Activated CD4-positive, alpha-beta T cell treated with anti-CD3 and anti-CD28 coated beads, Interleukin-2, amount 10 ng/mL, durations not matched to agents 24 days and 14 days (primary cell): Measurements from ENCODE around the gene RNF152. TPM values are rescaled to one million over a fixed set of nuclear protein-coding genes. Genes with fewer than 3 reads are reported as not detected.

Experiments used
- DNase-seq: peaks from one replicate; pipeline ENCODE4 v3.0.0; 2022
- H3K27ac Mint-ChIP-seq: one replicate; pipeline ENCODE4 v1.8.0; 2022; ENCODE audit warnings: mild to moderate bottlenecking, mixed read lengths
- H3K27me3 Mint-ChIP-seq: one replicate; pipeline ENCODE4 v1.8.0; 2022; ENCODE audit warnings: mixed read lengths
- H3K36me3 Mint-ChIP-seq: one replicate; pipeline ENCODE4 v1.8.0; 2022; ENCODE audit warnings: low read depth, mild to moderate bottlenecking, mixed read lengths
- H3K4me1 Mint-ChIP-seq: one replicate; pipeline ENCODE4 v1.8.0; 2021; ENCODE audit warnings: mixed read lengths
- H3K4me3 Mint-ChIP-seq: one replicate; pipeline ENCODE4 v1.8.0; 2022; ENCODE audit warnings: mild to moderate bottlenecking, moderate library complexity, mixed read lengths
- H3K9me3 Mint-ChIP-seq: one replicate; pipeline ENCODE4 v1.8.0; 2021; ENCODE audit warnings: mixed read lengths
- intact Hi-C: fragments of 100-400 bp; cut with micrococcal nuclease; formaldehyde crosslinking; loops from one replicate; pipeline ENCODE4 v1.15.1; 2023
- total RNA-seq: library from RNA; stranded (reverse); gene quantifications from 2 replicates; pipeline ENCODE4 v1.2.3, GENCODE V29; 2022

RNF152 gene
- total RNA-seq, 1 donor from 2014 or later = 0.37 TPM

DNA sequence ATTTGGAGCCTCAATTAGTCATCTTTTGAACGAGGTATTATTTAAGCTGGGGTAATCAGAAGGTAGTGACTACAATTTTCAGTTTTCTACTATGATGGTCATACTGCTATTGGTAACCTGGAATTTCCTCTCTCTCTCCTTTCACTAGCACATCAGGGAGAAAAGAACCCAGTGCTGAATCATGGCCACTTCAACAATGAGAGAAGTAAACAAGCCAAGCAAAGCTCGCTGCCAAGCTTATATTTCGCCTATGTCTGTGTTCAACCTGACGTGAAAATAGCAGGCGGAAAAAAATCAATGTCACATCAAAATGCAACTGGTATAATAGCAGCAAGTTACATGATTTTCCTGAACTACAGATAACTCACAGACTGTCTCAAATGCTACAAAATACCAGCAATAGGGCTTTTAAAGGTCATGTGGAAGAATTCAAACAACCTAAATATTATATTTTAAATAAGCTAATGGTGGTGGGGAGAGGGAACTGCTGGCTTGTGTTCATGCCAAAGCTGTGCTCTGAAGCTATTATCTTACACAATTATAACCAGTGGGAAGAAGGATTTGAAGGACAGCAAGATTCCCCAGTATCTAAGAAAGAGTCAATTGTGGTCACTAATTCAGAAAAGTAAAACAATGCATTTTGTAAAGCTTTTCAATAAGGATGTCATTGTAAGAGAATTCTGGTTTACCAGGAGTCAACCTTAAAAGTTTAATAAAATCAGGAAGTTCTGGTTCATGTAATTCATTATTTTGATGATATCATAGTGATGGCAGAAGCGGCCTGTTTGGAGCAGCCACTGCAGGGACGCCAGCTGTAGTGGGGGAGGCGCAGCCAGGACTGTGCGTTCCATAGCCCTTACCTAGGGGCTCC lies 38.0 kb downstream of the RNF152 start:
- H3K4me1 Mint-ChIP-seq = no peaks in the 10 kb centered on the region
- no peak overlapping the region for H3K27ac Mint-ChIP-seq
- H3K4me3 Mint-ChIP-seq = no peak overlapping the region
- intact Hi-C loops = no loop called here
- no peaks in the 10 kb centered on the region for H3K9me3 Mint-ChIP-seq
- peaks cover 11% of the 10 kb centered on the region for H3K27me3 Mint-ChIP-seq
- no peak for DNase-seq
- no peaks in the 10 kb centered on the region for H3K36me3 Mint-ChIP-seq

DNA sequence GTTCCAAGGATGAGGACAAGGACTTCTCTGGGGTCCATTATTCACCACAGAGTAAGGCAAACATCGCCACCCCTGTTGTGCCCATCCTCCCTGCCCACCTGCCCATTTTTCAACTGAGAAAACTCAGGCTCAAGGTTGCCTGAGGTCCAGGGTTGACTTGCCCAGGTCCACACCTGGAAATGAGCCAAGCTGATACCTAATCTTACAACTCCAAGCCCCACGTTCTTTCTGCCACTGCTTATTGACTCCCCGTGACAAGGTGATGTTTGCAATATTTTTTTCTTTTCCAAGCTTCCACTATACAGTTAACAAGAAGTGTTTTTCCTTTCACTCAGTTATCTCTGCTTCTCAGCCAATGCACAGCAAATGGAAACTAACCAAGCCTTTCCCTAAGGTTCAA lies 39.0 kb downstream of the RNF152 start:
- intact Hi-C loops = no loop called here
- no peaks in the 10 kb centered on the region for H3K36me3 Mint-ChIP-seq
- H3K4me3 Mint-ChIP-seq = no peak overlapping the region
- DNase-seq = no peak
- no peaks in the 10 kb centered on the region for H3K4me1 Mint-ChIP-seq
- H3K9me3 Mint-ChIP-seq = no peaks in the 10 kb centered on the region
- H3K27me3 Mint-ChIP-seq = peaks cover 9% of the 10 kb centered on the region
- no peak overlapping the region for H3K27ac Mint-ChIP-seq

DNA sequence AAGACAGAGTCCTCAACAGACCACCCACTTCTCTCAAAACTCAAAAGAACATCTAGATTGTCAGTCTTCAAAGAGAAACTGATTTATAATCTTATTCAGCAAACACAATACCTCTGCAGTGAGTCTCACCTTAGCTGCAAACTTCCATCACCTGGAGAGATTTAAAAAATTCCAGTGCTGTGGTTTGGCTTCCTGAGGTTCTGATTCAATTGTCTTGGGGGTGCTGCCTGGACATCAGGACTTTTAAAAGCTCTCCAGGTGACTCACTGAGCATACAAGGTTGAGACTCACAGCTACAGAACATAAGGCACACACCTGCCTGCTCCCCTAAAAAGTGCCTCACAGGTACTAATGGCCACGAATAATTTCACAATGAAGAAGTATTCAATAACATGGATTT lies 40.3 kb downstream of the RNF152 start:
- Mint-ChIP-seq H3K4me1 (peaks cover 3% of the 10 kb centered on the region), H3K36me3 (no peaks in the 10 kb centered on the region), H3K27ac (no peak overlapping the region), H3K27me3 (peaks cover 8% of the 10 kb centered on the region), H3K9me3 (no peaks in the 10 kb centered on the region), H3K4me3 (no peak overlapping the region)
- intact Hi-C loops = no loop called here
- DNase-seq = no peak

DNA sequence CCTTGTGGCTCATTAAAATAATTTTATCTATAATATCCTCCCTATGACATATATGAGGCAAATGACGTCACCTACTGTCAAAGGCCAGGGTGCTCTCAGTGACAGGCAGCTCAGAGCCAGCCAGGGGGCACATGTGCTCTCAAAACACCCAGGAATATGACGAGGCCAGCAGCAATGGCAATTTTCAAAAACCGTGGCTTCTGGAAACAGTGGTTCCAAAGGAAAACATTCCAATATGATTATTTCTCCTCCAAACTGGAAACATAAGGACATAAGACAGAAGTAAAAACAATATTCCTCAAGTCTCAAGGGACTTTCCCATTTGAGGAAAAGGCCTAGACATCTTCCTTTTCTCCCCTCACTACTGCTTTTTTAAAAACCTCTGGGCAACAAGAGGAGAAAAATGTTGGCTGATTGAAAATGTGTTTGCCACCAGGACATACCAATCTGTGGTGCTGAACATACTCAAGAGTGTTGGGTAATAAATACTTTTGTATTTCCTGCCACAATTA lies 40.8 kb downstream of the RNF152 start:
- no peak for DNase-seq
- Mint-ChIP-seq H3K4me3 (no peak overlapping the region), H3K27me3 (peaks cover 8% of the 10 kb centered on the region), H3K36me3 (no peaks in the 10 kb centered on the region), H3K9me3 (no peaks in the 10 kb centered on the region), H3K27ac (no peak overlapping the region), H3K4me1 (peaks cover 3% of the 10 kb centered on the region)
- intact Hi-C loops = no loop called here

DNA sequence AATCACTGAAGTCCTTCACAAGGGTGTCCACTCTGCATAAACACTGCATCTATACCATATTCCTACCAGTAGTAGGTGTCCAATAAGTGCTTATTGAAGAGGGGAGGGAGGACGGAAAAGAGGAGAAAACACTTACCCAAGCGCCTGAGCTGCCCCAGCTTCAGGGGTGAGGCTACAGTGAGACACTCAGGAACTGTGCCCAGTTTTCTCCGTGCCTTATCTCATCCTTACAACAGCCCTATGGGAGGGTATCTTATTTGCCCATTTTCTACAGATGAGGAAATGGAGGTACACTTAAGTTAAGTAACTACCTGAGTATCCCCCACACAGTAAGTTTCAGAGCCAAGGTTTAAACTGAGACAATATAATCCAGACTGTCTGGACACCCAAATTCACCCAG lies 41.5 kb downstream of the RNF152 start:
- Mint-ChIP-seq H3K36me3 (no peaks in the 10 kb centered on the region), H3K4me3 (no peak overlapping the region)

DNA sequence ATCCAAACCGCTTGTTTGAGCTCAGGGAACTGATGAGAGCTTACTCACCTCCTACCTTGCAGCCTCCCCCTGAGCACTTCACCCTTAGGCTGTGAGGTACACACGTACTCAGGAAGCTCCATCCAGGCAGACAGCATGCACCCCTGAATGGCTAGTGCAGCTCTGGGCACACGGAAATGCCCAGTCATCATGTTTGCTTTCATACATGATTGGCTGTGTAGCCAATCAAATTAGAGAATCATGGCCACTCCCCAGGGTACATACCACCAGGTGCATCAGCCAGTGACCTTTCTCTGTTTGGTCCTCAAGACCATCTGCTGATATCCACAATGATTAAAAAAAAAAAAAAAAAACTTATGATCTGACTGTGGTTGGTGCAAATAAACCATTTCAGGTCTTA lies 42.1 kb downstream of the RNF152 start:
- H3K9me3 Mint-ChIP-seq = no peaks in the 10 kb centered on the region

More for the DNA sequence above, 41.5 kb downstream of the RNF152 start:
- peaks cover 15% of the 10 kb centered on the region for H3K27me3 Mint-ChIP-seq
- DNase-seq = no peak
- intact Hi-C loops = no loop called here
- no peak overlapping the region for H3K27ac Mint-ChIP-seq
- H3K9me3 Mint-ChIP-seq = no peaks in the 10 kb centered on the region
- peaks cover 3% of the 10 kb centered on the region for H3K4me1 Mint-ChIP-seq

DNA sequence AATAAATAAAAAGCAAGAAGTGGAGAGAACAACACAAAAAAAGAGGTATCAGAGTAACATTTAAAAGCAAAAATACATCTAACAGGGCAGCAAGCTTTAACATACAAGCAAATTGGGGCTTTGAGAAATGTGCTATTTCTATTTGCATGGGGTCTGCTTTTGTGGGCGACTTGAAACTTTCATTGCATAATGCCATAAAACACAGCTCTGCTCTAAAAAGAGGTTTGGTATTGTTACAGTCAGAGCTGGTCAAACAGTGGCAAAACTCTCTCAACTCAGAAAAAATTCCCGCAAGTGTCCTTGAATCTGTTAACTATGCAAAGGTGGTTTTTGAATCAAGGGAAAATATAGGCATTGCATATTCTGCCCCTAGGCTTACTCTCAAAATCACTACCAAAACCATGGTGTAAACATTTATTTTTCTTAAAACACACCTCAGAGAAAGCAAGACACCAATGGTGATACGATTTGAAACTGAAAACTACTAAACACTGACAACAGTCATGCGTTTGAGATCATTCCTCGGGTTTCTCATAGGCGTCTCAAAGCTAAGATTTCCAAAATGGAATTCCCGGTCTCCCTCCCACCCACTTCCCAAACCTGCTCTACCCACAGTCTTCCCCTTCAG lies 45.5 kb downstream of the RNF152 start:
- H3K9me3 Mint-ChIP-seq = no peaks in the 10 kb centered on the region
- DNase-seq = no peak
- H3K27me3 Mint-ChIP-seq = peaks cover 17% of the 10 kb centered on the region
- H3K4me3 Mint-ChIP-seq = no peak overlapping the region
- no peak overlapping the region for H3K27ac Mint-ChIP-seq
- intact Hi-C loops = no loop called here
- H3K36me3 Mint-ChIP-seq = no peaks in the 10 kb centered on the region
- peaks cover 3% of the 10 kb centered on the region for H3K4me1 Mint-ChIP-seq

More for the DNA sequence above, 42.1 kb downstream of the RNF152 start:
- Mint-ChIP-seq H3K4me1 (peaks cover 3% of the 10 kb centered on the region), H3K4me3 (no peak overlapping the region), H3K27ac (no peak overlapping the region), H3K27me3 (peaks cover 17% of the 10 kb centered on the region), H3K36me3 (no peaks in the 10 kb centered on the region)
- no peak for DNase-seq
- intact Hi-C loops = no loop called here

DNA sequence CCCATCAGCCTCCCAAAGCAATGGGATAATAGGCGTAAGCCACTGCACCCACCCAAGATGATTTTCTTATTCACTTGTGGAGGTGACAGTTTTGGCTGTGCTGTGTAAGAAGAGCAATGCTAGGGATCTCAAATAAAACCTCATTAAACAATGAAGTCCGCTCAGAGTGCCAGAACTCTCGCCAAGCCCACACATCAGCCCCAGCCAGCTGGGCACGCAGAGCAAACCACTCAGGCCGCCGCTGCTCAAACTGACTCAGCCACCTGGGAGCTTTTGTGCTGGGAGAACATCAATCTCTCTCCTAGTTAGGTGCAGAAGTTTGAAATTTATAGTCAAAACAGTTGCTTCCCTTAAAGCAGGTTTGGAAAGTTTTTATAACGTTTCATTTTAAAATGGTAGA lies 47.6 kb downstream of the RNF152 start:
- H3K4me3 Mint-ChIP-seq = no peak overlapping the region
- no peaks in the 10 kb centered on the region for H3K36me3 Mint-ChIP-seq
- H3K27me3 Mint-ChIP-seq = peaks cover 13% of the 10 kb centered on the region
- intact Hi-C loops = no loop called here
- H3K27ac Mint-ChIP-seq = no peak overlapping the region
- DNase-seq = no peak
- H3K9me3 Mint-ChIP-seq = no peaks in the 10 kb centered on the region
- peaks cover 3% of the 10 kb centered on the region for H3K4me1 Mint-ChIP-seq

DNA sequence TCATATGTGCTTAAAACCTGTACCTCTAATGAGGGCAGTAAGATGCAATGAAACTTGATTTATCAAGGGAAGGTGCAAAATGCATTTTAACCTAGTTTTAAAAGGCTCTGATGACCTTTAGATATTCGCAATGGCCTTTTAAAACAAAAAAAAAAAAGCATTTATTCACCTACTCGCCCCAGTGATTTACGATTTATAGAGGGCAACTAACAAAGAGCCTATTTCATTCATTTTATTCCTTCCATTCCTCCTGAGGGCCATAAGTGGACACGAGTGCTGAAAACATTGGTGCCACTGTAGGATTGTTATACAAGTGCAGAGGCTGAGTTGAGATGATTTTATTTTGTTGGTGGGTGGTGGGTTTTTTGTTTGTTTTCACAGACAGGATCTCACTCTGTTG lies 48.1 kb downstream of the RNF152 start:
- H3K4me1 Mint-ChIP-seq = peaks cover 3% of the 10 kb centered on the region
- no peak overlapping the region for H3K4me3 Mint-ChIP-seq
- H3K36me3 Mint-ChIP-seq = no peaks in the 10 kb centered on the region
- peaks cover 13% of the 10 kb centered on the region for H3K27me3 Mint-ChIP-seq
- DNase-seq = no peak
- no peaks in the 10 kb centered on the region for H3K9me3 Mint-ChIP-seq
- no peak overlapping the region for H3K27ac Mint-ChIP-seq
- intact Hi-C loops = no loop called here

DNA sequence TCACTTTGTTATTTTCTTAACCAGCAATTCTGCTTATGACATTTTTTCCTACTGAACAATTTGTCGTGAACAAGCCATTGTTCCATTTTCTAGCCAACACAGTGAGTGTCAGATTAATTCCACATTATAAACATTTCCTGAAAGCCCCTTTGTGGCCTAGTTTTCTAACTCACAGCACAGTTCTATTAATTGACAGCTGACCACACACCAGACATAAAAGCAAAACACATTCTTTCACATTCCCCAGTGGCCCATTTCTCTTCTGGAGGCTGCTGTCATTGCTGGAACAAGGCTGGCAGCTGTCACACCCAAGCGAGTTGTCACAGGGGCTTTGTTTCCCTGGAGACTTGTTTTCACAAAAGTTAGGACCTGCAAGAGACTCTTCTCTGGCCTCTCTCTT lies 50.7 kb downstream of the RNF152 start:
- H3K27ac Mint-ChIP-seq = no peak overlapping the region
- peaks cover 16% of the 10 kb centered on the region for H3K27me3 Mint-ChIP-seq
- DNase-seq = no peak
- intact Hi-C loops = no loop called here
- H3K4me1 Mint-ChIP-seq = no peaks in the 10 kb centered on the region
- no peak overlapping the region for H3K4me3 Mint-ChIP-seq
- no peaks in the 10 kb centered on the region for H3K36me3 Mint-ChIP-seq
- no peaks in the 10 kb centered on the region for H3K9me3 Mint-ChIP-seq

DNA sequence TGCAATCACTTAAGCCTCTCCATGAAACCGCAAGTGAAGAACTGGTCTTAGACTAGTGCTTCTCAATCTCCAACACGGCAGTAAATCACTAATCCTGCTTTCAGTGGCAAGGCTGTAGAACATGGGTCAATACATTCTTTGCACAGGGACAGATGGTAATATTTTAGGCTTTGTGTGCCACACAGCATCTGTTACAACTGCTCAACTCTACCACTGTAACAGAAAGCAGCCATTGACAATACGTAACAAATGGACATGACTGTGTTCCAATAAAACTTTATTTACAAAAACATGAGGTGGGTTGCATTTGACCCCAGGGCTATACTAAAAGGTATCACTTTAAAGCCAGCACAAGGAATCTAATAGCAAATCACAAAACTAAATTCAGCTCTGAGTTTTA lies 51.1 kb downstream of the RNF152 start:
- Mint-ChIP-seq H3K9me3 (no peaks in the 10 kb centered on the region), H3K27ac (no peak overlapping the region), H3K4me3 (no peak overlapping the region), H3K4me1 (no peaks in the 10 kb centered on the region), H3K36me3 (no peaks in the 10 kb centered on the region), H3K27me3 (peaks cover 12% of the 10 kb centered on the region)
- intact Hi-C loops = no loop called here
- no peak for DNase-seq

DNA sequence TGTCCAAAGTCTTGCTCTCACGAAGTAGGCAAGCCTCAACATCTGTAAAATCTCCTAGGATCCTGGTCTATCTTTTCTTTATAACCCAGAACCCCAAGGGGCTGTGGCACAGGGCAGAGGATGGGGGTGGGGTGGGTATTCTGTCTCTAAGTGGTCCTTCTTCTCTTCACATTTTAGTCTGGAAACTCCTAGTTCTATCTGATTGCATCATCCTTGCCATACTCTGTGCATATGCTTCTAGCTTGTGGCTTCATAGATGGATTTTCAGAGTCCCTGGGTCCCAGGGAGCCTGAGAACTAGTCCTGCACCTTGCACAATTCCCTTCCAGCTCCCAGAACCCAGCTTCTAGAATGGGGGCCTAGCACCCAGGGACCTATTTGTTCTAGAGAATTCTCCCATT lies 52.5 kb downstream of the RNF152 start:
- Mint-ChIP-seq H3K4me3 (no peak overlapping the region), H3K36me3 (no peaks in the 10 kb centered on the region), H3K27ac (no peak overlapping the region), H3K27me3 (peaks cover 8% of the 10 kb centered on the region), H3K9me3 (no peaks in the 10 kb centered on the region), H3K4me1 (no peaks in the 10 kb centered on the region)
- intact Hi-C loops = no loop called here
- no peak for DNase-seq

DNA sequence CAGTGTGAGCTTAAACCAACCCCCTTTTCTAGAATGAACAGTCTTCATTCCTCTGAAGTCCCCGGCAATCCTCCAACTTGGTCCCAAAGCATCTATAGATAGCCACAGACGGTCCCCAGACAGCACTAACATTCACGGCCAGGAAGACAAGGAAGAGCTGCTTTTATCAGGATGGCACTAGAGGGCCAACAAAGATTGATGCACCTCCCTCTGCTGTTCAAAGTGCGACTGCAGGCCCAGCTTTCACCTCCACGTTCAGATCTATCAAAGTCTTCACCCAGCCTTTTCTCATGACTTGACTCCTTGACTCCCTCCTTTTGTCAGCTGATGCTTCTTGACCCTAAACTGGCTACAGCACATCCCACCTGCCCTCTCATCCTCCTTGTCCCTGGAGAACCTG lies 54.3 kb downstream of the RNF152 start:
- Mint-ChIP-seq H3K4me1 (peaks cover 4% of the 10 kb centered on the region), H3K27me3 (peaks cover 8% of the 10 kb centered on the region)
- intact Hi-C loops = no loop called here

DNA sequence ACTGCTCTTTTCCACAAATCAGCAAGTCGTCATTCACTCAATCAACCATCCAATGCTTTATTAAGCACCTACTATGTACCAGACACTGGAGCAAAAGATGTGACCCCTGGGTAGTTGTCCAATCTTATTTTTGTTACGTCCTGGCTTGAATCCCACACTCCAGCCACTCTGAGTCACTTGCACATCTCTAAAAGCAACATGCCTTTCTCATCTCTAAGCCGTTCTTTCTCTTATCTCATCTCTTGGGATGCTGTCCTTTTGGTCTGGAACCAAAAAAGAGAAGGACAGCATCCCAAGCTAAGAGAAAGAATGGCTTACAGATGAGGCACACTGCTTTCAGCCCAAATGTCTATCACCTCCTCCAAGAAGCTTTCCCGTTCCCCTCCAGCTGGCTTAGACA lies 58.8 kb downstream of the RNF152 start:
- intact Hi-C loops = no loop called here
- Mint-ChIP-seq H3K4me3 (no peak overlapping the region), H3K9me3 (no peaks in the 10 kb centered on the region), H3K27me3 (peaks cover 22% of the 10 kb centered on the region), H3K27ac (no peak overlapping the region), H3K4me1 (peaks cover 11% of the 10 kb centered on the region), H3K36me3 (no peaks in the 10 kb centered on the region)
- no peak for DNase-seq

More for the DNA sequence above, 54.3 kb downstream of the RNF152 start:
- H3K4me3 Mint-ChIP-seq = no peak overlapping the region
- no peaks in the 10 kb centered on the region for H3K9me3 Mint-ChIP-seq
- no peak overlapping the region for H3K27ac Mint-ChIP-seq
- H3K36me3 Mint-ChIP-seq = no peaks in the 10 kb centered on the region
- DNase-seq = no peak
